SK-N-SH (cell line): ENCODE data around the gene GGA3.

Source experiments
- CTCF ChIP-seq: fragments of 200-600 bp; sonication (generic); IDR thresholded peaks from 2 replicates; pipeline ENCODE4 v1.6.1; 2017; ENCODE audit warnings: antibody characterized with exemption, mild to moderate bottlenecking, moderate library complexity
- EP300 ChIP-seq, 2 experiments: IDR thresholded peaks; 2 replicates each; pipeline versions ENCODE4 v1.4.0 to v1.6.1; 2012; ENCODE audit warnings: borderline replicate concordance in 1 of 2, low read depth in 1 of 2, low read length in 1 of 2
- EZH2phosphoT487 ChIP-seq: fragments of 200-600 bp; sonication (generic); IDR thresholded peaks from 2 replicates; pipeline ENCODE4 v1.6.1; 2017; ENCODE audit warnings: low read depth, mixed run types, mild to moderate bottlenecking, antibody characterized with exemption, moderate library complexity, borderline replicate concordance
- FOXM1 ChIP-seq: IDR thresholded peaks from 2 replicates; pipeline ENCODE4 v1.4.0; 2012; ENCODE audit warnings: low read depth, mild to moderate bottlenecking
- GABPA ChIP-seq: IDR thresholded peaks from 2 replicates; pipeline ENCODE4 v1.4.0; 2012; ENCODE audit warnings: low read depth, mild to moderate bottlenecking
- GATA2 ChIP-seq: sonication (generic); formaldehyde crosslinking; IDR thresholded peaks from 2 replicates; pipeline ENCODE4 v1.5.0; 2020; ENCODE audit warnings: mild to moderate bottlenecking, missing genetic modification reagents
- MAX ChIP-seq: IDR thresholded peaks from 2 replicates; pipeline ENCODE4 v1.4.0; 2012; ENCODE audit warnings: low read depth
- MXI1 ChIP-seq: IDR thresholded peaks from 2 replicates; pipeline ENCODE4 v1.6.1; 2012; ENCODE audit warnings: mild to moderate bottlenecking, low read depth, low read length, improper control_type of control experiment
- POLR2AphosphoS5 ChIP-seq: IDR thresholded peaks from 2 replicates; pipeline ENCODE4 v1.6.1; 2012; ENCODE audit warnings: low read depth, low read length
- REST ChIP-seq: IDR thresholded peaks from 2 replicates; pipeline ENCODE4 v1.6.1; 2012; ENCODE audit warnings: mild to moderate bottlenecking, low read depth, low read length, moderate library complexity
- SMC3 ChIP-seq: IDR thresholded peaks from 2 replicates; pipeline ENCODE4 v1.6.1; 2012; ENCODE audit warnings: low read depth, low read length, improper control_type of control experiment
- TEAD4 ChIP-seq: IDR thresholded peaks from 2 replicates; pipeline ENCODE4 v1.4.0; 2012; ENCODE audit warnings: mild to moderate bottlenecking, borderline replicate concordance; ENCODE audit not compliant: insufficient read depth
- USF2 ChIP-seq: fragments of 150-350 bp; IDR thresholded peaks from 2 replicates; pipeline ENCODE4 v1.6.1; 2017; ENCODE audit warnings: antibody characterized with exemption, low read length, low read depth, borderline replicate concordance
- YY1 ChIP-seq: IDR thresholded peaks from 2 replicates; pipeline ENCODE4 v1.4.0; 2012; ENCODE audit warnings: low read depth, mild to moderate bottlenecking

- no peak for TF ChIP-seq POLR2AphosphoS5
- TF ChIP-seq CTCF: no peak
- no peak for TF ChIP-seq REST
- no peak for TF ChIP-seq YY1
- TF ChIP-seq FOXM1: no peak
- no peak for TF ChIP-seq EZH2phosphoT487
- TF ChIP-seq MAX: no peak
- no peak for TF ChIP-seq SMC3
- no peak for TF ChIP-seq EP300 (IDR thresholded peaks at IDR 0.05; ENCODE audit: borderline replicate concordance in 1 of 2, low read depth in 1 of 2, low read length in 1 of 2)
- no peak for TF ChIP-seq TEAD4
- no peak for TF ChIP-seq MXI1
- no peak for TF ChIP-seq USF2
- no peak for TF ChIP-seq GATA2 (CRISPR knock-in tag)
- no peak for TF ChIP-seq GABPA
Observed at GRCh38 chr17:75250009-75250471, 11.4 kb downstream of the GGA3 start.
